NCI-H2196 (cell line): ENCODE data around the gene HSBP1L1.

Source experiments
- DNase-seq: peaks from one replicate; lab custom pipeline; 2025; ENCODE audit not compliant: unreplicated experiment; lab: John Stamatoyannopoulos, UW

The HSBP1L1 gene

GRCh38 chr18:79928563-79928960, 35.9 kb upstream of the HSBP1L1 start:
- no peak for DNase-seq

GRCh38 chr18:79930020-79930642, 34.3 kb upstream of the HSBP1L1 start:
- no peak for DNase-seq

- DNase-seq = no peak
Observed at GRCh38 chr18:79931475-79931874, 33.0 kb upstream of the HSBP1L1 start.

- DNase-seq = no peak
Observed at GRCh38 chr18:79932907-79933306, 31.5 kb upstream of the HSBP1L1 start.

GRCh38 chr18:79933765-79934164, 30.7 kb upstream of the HSBP1L1 start:
- DNase-seq = no peak

GRCh38 chr18:79934311-79935097, 29.9 kb upstream of the HSBP1L1 start:
- DNase-seq = no peak

- no peak for DNase-seq
Observed at GRCh38 chr18:79935098-79935480, 29.4 kb upstream of the HSBP1L1 start.

GRCh38 chr18:79935499-79935898, 28.9 kb upstream of the HSBP1L1 start:
- DNase-seq = no peak

GRCh38 chr18:79935925-79936324, 28.5 kb upstream of the HSBP1L1 start:
- DNase-seq = no peak

- DNase-seq = no peak
Observed at GRCh38 chr18:79936641-79937040, 27.8 kb upstream of the HSBP1L1 start.

- DNase-seq = no peak
Observed at GRCh38 chr18:79937103-79937860, 27.2 kb upstream of the HSBP1L1 start.

GRCh38 chr18:79938196-79938595, 26.2 kb upstream of the HSBP1L1 start:
- DNase-seq = no peak

GRCh38 chr18:79939096-79939495, 25.3 kb upstream of the HSBP1L1 start:
- DNase-seq = no peak

GRCh38 chr18:79940126-79940813, 24.2 kb upstream of the HSBP1L1 start:
- DNase-seq = no peak

GRCh38 chr18:79940814-79941472, 23.5 kb upstream of the HSBP1L1 start:
- no peak for DNase-seq

- no peak for DNase-seq
Observed at GRCh38 chr18:79941473-79942119, 22.8 kb upstream of the HSBP1L1 start.

- DNase-seq = no peak
Observed at GRCh38 chr18:79942211-79942610, 22.2 kb upstream of the HSBP1L1 start.

GRCh38 chr18:79942786-79943607, 21.4 kb upstream of the HSBP1L1 start:
- DNase-seq = no peak

GRCh38 chr18:79943608-79944125, 20.8 kb upstream of the HSBP1L1 start:
- DNase-seq = no peak
